Endometrial microvascular endothelial cells (primary cell): ENCODE measurements around the gene CMTM8. TPM values are rescaled to one million over a fixed set of nuclear protein-coding genes. Genes with fewer than 3 reads are reported as not detected.

Experiments used
- in situ Hi-C: cut with HindIII; loops from 2 replicates; pipeline ENCODE4 v1.10.0; 2017; ENCODE audit warnings: low sequenced_read_pairs, low pct_unique_long_range_greater_than_20kb; ENCODE audit errors: inconsistent ontology term
- total RNA-seq: library from RNA; depleted of rRNA; stranded (reverse); fragments of >200 nt; gene quantifications from one replicate; pipeline ENCODE4 v1.2.3, GENCODE V29; 2015; ENCODE audit errors: inconsistent ontology term

Gene CMTM8
- total RNA-seq, 1 donor from 2014 or later: 4.7 TPM

GRCh38 chr3:32391643-32392535, 153.4 kb downstream of the CMTM8 start, which contains the start of gene CMTM7:
TSS of gene CMTM7 (plus strand) at chr3:32391853. CDS start at chr3:32391907, 54 bp downstream.
- in situ Hi-C loops: no loop called here

GRCh38 chr3:32392536-32393302, 154.2 kb downstream of the CMTM8 start:
- in situ Hi-C loops: no loop called here

GRCh38 chr3:32395496-32395895, 157.0 kb downstream of the CMTM8 start:
- in situ Hi-C loops: no loop called here

- in situ Hi-C loops: no loop called here
These were observed 159.5 kb downstream of the CMTM8 start for GRCh38 chr3:32397941-32398340.

GRCh38 chr3:32398531-32398930, 160.1 kb downstream of the CMTM8 start:
- in situ Hi-C loops: no loop called here

- in situ Hi-C loops: no loop called here
These were observed 160.6 kb downstream of the CMTM8 start for GRCh38 chr3:32399030-32399620.

GRCh38 chr3:32401126-32401525, 162.6 kb downstream of the CMTM8 start:
- in situ Hi-C loops: no loop called here

GRCh38 chr3:32401556-32402081, 163.1 kb downstream of the CMTM8 start:
- in situ Hi-C loops: no loop called here

GRCh38 chr3:32403663-32404062, 165.2 kb downstream of the CMTM8 start:
- in situ Hi-C loops: no loop called here

- in situ Hi-C loops: no loop called here
These were observed 166.2 kb downstream of the CMTM8 start for GRCh38 chr3:32404714-32405113.

GRCh38 chr3:32405155-32405554, 166.7 kb downstream of the CMTM8 start:
- in situ Hi-C loops: no loop called here

GRCh38 chr3:32405711-32406323, 167.3 kb downstream of the CMTM8 start:
- in situ Hi-C loops: no loop called here

- in situ Hi-C loops: no loop called here
These were observed 168.3 kb downstream of the CMTM8 start for GRCh38 chr3:32406486-32407408.

- in situ Hi-C loops: no loop called here
These were observed 172.1 kb downstream of the CMTM8 start for GRCh38 chr3:32410367-32411246.

GRCh38 chr3:32411442-32411841, 173.0 kb downstream of the CMTM8 start:
- in situ Hi-C loops: no loop called here

- in situ Hi-C loops: no loop called here
These were observed 174.4 kb downstream of the CMTM8 start for GRCh38 chr3:32412887-32413286.
